Activated T-helper 1 cell treated with Interleukin-2 at 50 U/mL for 16 hours (primary cell): ENCODE results near the gene POMP.
A peak's percentile ranks its signal among the peaks of the same experiment; 100 is the strongest.

Source experiments
- DNase-seq: peaks from one replicate; pipeline ENCODE4 v3.0.0-alpha.2; 2020; ENCODE audit warnings: low read depth

Gene POMP, protein sequence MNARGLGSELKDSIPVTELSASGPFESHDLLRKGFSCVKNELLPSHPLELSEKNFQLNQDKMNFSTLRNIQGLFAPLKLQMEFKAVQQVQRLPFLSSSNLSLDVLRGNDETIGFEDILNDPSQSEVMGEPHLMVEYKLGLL

DNA sequence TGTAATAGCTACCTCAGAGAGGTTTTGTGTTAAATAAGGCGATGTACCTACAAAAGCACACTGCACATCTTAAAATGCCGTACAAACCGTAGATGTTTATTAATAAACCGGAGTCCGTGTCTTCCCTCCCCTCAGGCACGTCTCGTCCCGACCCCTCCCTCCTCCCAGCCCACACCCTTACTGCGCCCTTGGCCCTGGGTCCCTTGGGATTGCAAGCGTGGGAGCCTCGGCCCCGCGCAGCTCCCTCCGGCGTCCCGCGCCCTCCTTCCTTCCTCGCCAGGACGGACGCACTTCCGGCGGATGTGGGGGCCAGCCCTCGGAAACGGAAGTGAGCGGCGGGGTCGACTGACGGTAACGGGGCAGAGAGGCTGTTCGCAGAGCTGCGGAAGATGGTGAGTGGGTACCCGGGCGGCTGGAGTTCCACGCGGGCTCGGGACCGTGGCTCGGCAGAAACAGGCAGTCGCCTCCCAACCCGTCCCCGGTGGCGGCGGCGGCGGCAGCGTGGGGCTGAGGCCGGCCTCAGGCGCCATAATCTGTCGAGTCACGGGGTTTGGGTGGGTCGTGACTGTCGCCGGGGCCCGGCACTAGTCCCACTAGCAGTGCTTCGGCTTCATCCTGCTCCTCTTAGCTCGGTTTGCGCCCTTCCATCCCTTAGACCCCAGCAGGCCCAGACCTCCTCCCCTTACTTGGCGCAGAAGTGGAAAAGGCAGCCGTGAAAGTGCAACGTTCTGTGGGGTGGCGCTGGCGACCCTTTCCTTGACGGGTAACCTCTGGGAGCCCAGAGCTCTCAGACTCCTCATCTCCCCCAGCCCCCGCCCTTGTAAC lies at the start of gene POMP:
Gene POMP, plus strand, starts transcription at position 335 of the 825 bp plus-strand sequence. Its CDS starts 55 bp downstream, at position 390.
- peak; percentile 91 for DNase-seq

DNA sequence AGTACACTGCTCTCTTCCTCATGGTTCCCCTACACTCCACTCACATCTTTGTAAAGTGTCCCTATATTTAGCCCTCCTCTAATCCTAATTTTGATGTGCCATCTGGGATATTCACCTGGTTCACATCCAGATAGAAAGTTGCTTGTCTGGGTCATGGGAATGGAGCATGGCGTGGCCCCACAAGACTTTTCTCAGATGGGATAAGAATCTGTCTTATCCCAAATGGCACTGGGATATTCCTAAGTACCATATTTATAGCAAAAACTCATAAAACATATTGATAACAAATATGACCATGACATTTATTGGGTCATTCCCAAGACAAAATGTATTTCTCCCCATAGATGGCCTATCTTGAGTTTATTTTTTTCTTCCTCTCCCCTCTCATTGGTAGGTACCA lies 49.5 kb upstream of the POMP start:
- no peak for DNase-seq

DNA sequence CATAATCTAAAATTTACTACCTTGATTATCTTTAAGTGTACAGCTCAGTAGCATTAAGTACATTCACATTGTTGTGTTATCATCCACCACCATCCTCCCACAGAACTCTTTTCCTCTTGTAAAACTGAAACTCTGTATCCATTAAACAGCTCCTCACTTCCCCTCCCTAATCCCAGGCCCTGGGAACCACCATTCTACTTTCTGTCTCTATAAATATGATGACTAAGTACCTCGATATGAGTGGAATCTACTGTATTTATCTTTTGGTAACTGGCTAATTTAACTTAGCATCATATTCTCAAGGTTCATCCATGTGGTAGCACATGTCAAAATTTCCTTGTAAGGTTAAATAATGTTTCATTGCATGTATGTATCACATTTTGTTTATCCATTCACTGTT lies 49.0 kb upstream of the POMP start:
- DNase-seq: no peak

DNA sequence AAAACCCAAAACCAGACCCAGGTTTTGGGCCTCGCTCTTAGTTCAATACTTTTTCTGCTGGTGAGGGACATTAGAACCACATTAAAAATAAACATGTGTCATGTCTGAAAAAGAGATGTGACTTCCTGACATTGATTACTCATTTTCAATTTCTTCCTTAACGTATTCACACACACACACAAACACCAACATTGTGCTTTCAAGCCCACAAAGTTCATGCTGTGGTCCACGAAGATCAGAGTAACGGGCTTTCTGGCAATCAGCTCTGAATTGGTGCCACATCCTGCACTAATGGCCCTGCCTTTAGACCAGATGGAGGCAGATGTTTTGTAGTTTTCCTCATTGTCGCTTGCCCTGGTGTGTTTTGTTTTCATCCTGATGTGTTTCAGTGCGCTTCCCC lies 47.9 kb upstream of the POMP start:
- DNase-seq: no peak

DNA sequence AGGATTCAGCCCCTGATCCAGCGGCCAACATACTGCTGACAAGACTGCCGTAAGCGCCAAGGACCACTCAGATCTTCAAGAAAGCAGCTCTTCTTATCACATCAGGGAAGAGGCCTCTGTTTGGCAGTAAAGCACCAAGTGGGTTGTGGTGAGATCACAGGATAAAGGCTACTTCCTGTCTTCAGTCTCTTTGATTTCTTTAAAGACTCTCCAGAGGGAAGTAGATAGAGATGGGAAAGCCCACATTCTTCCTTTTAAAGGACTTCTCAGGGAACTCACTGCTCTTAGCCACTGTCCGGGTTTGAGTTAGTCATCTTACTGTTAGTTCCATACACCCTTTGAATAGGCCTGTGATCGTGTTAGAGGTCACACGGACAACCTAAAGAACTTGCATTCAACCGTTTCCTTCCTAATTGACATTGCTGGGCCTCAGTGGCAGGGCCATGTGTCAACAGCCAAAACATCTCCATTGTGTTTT lies 47.2 kb upstream of the POMP start:
- DNase-seq: no peak

DNA sequence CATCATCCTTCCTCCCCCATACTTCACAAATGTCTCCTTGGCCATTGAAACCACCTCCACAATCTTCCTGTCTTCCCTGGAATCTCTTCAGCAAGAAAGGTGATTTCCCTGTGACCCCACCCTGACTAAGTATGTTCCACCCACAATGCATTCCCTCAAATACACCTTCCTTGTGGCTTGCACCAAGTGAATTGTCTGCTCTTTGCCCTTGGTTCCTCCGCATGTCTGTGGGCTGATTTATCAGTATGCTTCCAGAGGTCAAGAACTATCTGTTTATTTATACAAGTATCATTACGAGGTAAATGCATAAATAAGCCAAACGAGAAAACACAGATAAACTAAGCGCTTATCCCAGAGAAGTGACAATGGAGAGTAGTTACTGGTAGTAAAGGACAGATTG lies 45.4 kb upstream of the POMP start:
- no peak for DNase-seq

DNA sequence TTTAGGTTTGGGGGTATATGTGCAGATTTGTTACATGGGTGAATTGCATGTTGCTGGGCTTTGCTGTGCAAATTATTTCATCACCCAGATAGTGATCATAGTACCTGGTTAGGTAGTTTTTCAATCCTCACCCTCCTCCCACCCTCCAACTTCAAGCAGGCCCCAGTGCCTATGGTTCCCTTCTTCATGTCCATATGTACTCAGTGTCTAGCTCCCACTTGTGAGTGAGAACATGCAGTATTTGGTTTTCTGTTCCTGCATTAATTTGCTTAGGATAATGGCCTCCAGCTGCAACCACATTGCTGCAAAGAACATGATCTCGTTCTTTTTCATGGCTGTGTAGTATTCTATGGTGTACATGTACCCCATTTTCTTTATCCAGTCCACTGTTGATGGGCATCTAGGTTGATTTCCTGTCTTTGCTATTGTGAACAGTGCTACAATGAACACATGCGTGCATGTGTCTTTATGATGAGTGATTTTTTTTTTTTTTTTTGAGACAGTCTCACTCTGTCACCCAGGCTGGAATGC lies 42.9 kb upstream of the POMP start:
- DNase-seq: no peak

DNA sequence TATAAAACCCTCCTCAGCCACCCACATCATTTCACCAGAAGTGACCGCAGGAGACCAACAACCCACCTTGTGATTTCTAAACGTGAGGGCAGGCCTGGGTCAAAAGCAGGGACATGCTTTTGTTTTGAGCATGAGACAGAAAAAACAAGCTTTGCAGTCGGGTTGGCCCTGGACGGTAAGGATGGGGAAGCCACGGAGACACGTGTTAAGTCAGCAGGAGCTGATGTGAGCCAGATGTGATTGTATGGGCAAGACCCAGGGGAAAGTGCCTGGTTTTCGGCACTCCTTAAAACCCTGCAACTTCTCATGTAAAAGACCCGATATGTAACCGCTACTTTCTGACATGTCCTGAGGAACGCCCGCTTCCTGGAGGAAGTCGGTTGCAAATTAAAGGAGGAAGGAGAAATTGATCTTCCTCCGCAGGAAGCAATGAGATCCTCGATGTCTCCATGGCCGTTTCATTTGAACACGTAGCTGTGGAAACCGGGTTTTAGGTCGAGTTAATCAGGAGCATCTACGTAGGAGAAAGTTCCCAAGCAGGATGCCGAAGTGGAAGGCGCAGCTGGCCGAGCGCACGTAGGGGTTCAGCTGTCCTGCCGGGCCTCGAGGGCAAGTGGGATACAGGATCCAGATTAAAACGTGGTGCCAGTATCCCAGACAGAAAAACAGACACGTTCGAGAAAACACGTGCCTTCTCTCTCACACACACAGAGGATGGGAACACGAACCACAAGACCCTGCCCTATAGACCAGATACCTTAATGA lies 40.5 kb upstream of the POMP start:
- no peak for DNase-seq

DNA sequence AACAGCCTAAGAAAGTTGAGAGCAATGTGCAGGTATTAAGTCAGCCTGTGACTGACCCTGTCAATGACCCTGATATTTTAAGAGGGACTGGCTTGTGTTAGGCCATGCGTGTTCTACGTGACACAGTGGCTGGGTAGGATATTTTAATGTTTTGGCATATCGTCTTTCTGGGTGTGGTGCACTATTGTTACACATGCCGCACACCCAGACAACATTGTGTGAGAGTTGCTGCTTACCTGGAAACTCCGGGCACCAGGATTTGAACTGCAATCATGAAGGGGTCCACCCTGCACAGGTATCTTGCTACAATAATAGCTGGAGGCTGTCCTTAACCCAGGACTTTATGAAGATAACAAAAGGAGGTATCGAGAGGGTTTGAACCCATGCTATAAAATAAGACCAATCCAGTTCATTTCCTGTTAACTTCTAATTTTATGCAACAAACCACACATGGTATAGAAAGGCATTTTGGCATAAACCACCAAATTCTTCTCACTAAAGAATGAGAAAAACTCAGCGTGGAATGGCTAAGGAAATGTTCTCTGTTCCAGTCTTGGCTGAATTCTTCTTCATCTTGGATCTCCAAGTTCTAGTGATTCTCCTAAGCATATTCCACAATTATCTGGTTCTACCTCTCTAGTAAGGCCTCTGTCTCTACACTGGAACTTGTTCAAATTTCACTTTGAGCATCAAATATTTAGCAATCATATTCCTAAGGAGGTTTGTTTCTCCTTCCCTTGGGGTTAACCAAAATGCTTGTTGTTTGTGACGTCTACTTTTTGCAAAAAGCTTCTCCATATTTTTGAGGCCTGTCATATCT lies 38.7 kb upstream of the POMP start:
- no peak for DNase-seq

DNA sequence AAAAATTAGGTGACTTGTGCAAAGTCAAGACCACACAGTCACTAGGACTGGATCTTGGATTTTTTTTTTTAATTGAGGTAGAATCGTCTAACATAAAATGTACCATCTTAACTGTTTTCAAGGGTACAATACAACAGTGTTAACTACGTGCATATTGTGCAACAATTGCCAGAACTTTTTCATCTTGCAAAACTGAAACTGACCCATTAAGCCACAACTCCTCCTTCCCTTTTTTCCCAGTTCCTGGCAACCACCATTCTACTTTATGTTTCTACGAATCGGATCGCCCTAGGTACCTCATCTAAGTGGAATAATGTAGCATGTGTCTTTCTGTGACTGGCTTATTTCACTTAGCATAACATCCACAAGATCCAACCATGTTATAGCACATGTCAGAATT lies 37.5 kb upstream of the POMP start:
- no peak for DNase-seq

DNA sequence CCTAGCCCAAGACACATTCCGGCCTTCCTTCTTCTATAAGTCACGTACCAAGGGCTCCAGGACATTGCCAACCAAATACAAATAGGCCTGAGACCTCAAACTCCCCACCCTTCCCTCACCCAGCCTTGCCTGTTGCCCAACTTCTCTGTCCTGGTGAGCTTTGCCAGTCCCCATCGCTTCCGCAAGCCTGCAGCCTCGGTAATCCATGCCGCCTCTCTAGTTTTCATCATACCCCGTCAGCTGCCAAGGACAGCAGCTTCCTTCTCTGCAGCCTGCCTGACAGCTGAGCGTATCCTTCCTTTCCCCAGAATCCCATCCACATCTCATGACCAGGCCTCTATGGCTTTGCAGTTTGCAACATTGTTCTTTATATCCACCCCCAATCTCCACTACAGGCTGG lies 36.6 kb upstream of the POMP start:
- no peak for DNase-seq

DNA sequence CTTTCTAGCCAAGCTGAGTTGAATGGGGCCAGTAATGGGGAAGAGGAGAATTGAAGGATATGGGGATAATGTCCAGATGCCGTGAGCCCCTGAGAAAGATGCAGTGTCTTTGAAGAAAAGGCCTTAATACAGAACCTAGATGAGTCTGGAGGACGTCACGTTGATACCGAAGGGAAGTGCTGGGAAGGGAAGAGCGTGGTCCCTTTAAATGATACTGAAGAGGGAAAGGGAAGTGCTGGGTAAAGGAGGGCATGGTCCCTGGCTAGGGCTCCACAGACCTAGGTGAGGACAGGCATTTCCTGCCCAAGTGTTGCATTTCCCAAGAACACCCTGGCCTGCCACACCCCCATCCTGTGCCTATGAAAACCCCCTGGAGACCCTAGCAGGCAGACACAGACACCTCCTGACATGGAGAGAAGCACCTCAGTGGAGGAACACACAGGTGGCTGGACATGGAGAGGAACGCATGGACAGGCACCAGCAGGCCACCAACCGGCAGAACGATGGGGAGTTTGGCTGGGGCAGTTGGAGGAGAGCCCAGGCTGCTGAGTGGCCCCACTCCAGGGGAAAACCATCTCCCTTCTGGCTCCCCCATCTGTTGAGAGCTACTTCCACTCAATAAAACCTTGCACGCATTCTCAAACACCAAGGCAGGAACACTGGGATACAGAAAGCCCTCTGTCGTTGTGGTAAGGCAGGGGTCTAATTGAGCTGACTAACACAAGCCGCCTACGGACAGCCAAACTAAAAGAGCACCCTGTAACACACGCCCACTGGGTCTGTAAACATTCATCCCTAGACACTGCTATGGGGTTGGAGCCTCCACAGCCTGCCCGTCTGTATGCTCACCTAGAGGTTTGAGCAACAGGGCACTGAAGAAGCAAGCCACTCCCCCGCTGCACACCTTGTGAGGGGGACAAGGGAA lies 34.9 kb upstream of the POMP start:
- DNase-seq: no peak

DNA sequence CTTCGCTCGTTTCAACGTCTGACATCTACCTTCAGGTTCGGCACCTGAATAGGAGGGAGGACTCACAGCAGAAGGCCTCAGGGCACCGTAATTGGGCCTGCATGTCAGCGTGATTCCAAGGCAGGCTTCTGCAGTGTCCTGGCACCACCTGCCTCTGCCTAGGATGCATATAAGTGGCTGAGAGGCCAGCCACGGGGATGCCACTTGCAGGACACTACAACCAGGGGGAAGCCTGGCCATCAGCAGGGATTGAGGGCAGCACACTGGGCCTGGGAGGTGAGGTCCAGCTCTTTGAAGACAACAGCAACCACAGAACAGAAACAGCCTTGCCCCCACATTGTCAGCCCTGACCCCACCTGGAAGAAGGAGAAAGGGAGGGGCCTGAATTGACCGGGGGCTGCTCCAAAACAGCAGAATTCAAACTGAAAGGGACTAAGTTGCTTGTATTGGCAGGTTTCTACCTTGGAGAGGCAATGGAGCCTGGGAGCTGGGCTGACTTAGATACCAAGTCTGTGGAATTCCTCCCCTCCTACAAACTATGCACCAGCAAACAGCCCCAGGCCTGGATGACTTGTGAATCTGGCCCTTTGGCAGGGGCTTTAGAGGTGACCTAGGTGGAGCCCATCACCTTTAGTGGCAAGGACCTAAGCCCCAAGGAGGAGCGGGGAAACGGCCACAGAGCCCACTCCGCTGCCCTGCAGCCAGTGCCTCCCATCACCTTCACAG lies 34.1 kb upstream of the POMP start:
- no peak for DNase-seq

DNA sequence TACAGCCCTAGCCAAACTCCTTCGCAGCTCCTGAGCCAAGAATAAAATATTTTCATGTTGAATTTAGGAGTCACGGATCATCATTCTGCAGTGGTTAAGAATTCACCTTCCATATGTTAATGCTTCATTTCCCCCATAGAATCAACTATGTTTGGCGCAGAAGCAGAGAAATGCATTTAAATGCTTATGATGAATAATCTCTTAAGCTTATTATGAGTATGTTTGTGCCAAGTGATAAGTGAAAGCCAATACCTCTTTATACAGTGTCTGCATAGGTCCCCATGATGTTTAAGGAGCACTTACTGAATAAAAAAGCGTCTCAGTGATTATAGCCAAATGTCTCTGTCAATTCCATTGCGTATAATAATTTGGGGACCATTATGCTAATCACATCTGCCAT lies 32.7 kb upstream of the POMP start:
- no peak for DNase-seq

DNA sequence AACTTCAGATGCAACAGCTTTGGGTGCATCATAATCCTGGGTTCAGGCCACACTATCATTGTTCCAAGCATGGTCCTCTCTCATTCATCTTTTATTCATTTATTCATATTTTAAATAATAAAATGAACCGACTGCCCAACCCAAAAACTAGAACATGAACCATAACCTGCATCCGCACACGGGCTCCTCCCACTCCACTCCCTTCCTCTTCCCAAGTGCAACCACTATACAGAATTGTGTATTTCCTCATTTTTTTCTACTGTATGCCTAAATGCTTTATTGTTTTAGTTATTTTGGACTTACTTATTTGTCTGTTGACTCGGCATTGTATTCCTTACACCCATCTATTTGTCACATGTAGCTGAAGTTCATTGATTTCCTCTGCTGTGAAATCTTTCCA lies 30.7 kb upstream of the POMP start:
- no peak for DNase-seq

DNA sequence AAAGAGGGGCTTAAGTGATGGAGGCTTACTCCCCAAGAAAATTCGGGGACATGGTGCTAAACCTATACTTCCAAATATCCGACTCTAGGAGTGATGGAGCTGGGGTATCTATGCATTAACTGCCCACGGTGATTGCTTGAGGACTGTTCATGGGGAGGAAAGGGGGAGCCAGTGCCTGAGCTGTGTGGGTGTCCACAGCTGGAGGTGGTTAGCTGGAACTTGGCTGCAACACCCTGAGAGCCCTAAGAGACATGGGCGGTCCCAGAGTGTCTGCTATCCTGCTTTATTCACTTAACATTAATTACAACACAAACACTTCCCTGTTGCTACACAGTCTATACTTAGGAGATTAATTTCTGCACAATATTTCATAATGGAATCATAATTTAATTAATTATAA lies 28.1 kb upstream of the POMP start:
- DNase-seq: no peak

DNA sequence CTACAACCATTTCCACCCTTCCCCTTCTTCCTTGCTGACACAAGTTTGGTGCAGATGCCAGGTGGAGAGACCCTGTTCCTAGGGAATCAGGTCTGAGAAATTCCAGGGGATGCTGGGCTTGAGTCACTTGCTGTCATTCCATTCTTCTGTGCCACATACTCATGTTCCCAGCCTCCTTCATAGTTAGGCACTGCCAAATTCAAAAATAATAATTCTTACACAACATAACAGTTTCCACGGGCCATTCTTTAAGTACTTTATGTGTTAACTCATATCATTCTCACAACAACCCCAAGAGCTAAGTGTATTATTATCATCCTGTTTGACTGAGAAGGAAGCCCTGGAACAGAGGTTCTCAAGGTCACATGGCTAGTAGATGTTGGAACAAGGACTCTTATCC lies 27.1 kb upstream of the POMP start:
- DNase-seq: no peak

DNA sequence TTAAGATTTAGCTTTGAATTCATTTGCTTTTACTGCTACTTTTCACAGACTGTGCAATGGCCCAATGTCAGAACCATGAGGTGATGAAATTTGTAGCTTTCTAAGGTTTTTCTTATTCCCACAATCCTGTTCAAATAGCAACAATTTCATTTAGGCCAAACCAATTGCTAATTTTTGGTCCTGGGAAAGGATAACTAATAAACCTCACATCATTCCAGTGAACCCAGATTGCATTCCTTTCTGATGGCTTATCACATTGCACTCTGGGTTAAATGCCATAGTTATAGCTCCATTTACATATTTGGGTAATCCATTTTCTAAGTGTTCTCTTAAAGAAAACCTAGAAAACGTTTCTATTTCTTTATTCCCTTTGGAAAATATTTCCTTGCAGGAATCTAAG lies 22.9 kb upstream of the POMP start:
- DNase-seq: no peak

DNA sequence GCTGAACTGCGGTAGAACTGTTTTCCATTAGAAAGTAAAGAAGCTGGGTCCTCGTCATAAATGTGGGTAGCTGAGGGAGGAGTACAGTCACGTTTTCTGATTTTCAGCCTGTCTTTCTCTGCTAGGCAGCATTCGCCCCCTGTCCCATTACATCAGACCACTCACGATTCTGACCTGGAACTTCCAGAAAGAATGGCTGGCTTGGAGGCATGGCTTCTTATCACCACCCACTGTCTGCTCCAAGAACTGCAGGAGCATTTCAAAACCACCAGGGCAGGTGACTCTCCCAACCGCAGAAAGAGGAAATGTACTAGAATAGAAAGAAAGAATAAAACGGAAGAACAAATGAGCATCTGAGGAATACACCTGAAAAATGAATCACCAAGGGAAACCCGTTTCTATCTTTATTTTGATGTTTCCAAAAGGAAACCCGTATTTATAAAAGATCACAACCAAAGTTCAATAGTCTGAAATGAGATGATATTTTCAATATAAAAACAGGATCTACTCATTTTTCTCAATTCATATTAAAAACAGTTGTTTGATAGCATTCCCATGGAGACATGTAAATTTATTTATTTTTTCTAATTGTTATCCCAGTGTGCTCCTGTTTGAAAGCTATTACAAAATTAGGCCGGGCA lies 22.1 kb upstream of the POMP start:
- no peak for DNase-seq
